H1 (cell line): Measurements from ENCODE around the gene IPO11. TPM values are rescaled to one million over a fixed set of nuclear protein-coding genes. Genes with fewer than 3 reads are reported as not detected.
"Not testable (repeated sequence)": the region's sequence is repeated elsewhere in the genome, so short reads cannot be mapped to it uniquely, and the experiment has no call there.

Source experiments
- CTCF ChIA-PET: fragments of 300-600 bp; sonication (Branson Sonifier 250); formaldehyde crosslinking; loops from one replicate; lab custom pipeline; 2021; ENCODE audit not compliant: partially characterized antibody; lab: Charles Lee
- POLR2A ChIA-PET: fragments of 300-600 bp; sonication (Branson Sonifier 250); formaldehyde crosslinking; loops from one replicate; lab custom pipeline; 2021; ENCODE audit warnings: inconsistent platforms; ENCODE audit not compliant: partially characterized antibody; lab: Charles Lee
- DNase-seq, 2 experiments: peaks; one replicate each; pipeline versions ENCODE4 v3.0.0 to v3.0.0-alpha.2; 2010 to 2022; ENCODE audit warnings: low spot score in 2 of 2, low read depth in 1 of 2, mixed read lengths in 1 of 2
- FAIRE-seq: peaks from 2 replicates; lab custom pipeline; 2011; peaks lifted over from hg19 to GRCh38; lab: Jason Lieb, UNC
- H2AFZ ChIP-seq: 2 replicates; pipeline ENCODE4 v1.8.1; 2012; ENCODE audit warnings: low read length, inconsistent platforms
- H2AK5ac ChIP-seq: 2 replicates; pipeline ENCODE4 v1.6.1; 2013; ENCODE audit warnings: low read depth, low read length
- H2BK120ac ChIP-seq: replicated peaks from 2 replicates; pipeline ENCODE3; 2013; ENCODE audit warnings: low read depth, low read length, inconsistent platforms
- H2BK12ac ChIP-seq: 2 replicates; pipeline ENCODE4 v1.6.1; 2013; ENCODE audit warnings: low read depth, low read length
- H2BK15ac ChIP-seq: 2 replicates; pipeline ENCODE4 v1.6.1; 2013; ENCODE audit warnings: low read length
- H2BK20ac ChIP-seq: 2 replicates; pipeline ENCODE4 v1.6.1; 2013; ENCODE audit warnings: low read length
- H2BK5ac ChIP-seq: 2 replicates; pipeline ENCODE4 v1.6.1; 2013; ENCODE audit warnings: low read depth, low read length
- H3K14ac ChIP-seq: 2 replicates; pipeline ENCODE4 v1.6.1; 2013; ENCODE audit warnings: inconsistent platforms; ENCODE audit not compliant: insufficient read length
- H3K18ac ChIP-seq: 2 replicates; pipeline ENCODE4 v1.6.1; 2013; ENCODE audit warnings: low read length; ENCODE audit errors: extremely low read depth
- H3K23ac ChIP-seq: 2 replicates; pipeline ENCODE4 v1.6.1; 2013; ENCODE audit warnings: inconsistent platforms; ENCODE audit not compliant: insufficient read length
- H3K23me2 ChIP-seq: 2 replicates; pipeline ENCODE4 v1.6.1; 2013; ENCODE audit warnings: low read depth, low read length
- H3K27ac ChIP-seq: 2 replicates; pipeline ENCODE4 v1.6.1; 2011; ENCODE audit warnings: low read depth, low read length, inconsistent platforms
- H3K27me3 ChIP-seq, 4 experiments: replicated peaks in 1 of 4; 1 replicate in 1 of 4; 2 replicates in 3 of 4; pipeline versions ENCODE4 v1.6.1 to v1.8.1; 2011 to 2013; ENCODE audit warnings: low read length in 3 of 4, mild to moderate bottlenecking in 3 of 4, inconsistent platforms in 2 of 4, mixed read lengths in 2 of 4, moderate library complexity in 1 of 4; ENCODE audit not compliant: control insufficient read depth in 3 of 4, insufficient read depth in 3 of 4; ENCODE audit errors: extremely low read depth in 1 of 4
- H3K36me3 ChIP-seq, 4 experiments: 2 replicates each; pipeline versions ENCODE4 v1.6.1 to v1.8.1; 2011 to 2013; ENCODE audit warnings: mild to moderate bottlenecking in 4 of 4, low read length in 3 of 4, moderate library complexity in 2 of 4, control low read depth in 1 of 4, inconsistent platforms in 1 of 4; ENCODE audit not compliant: insufficient read depth in 4 of 4, control insufficient read depth in 2 of 4
- H3K4ac ChIP-seq: replicated peaks from 2 replicates; pipeline ENCODE3; 2013; ENCODE audit warnings: low read length, low read depth, mixed read lengths, inconsistent platforms; ENCODE audit not compliant: insufficient read length
- H3K4me1 ChIP-seq, 4 experiments: replicated peaks in 1 of 4; 1 replicate in 1 of 4; 2 replicates in 3 of 4; pipeline versions ENCODE4 v1.6.1 to v1.8.1; 2011 to 2013; ENCODE audit warnings: low read length in 3 of 4, inconsistent platforms in 2 of 4, mixed read lengths in 1 of 4; ENCODE audit not compliant: insufficient read depth in 4 of 4, control insufficient read depth in 3 of 4
- H3K4me2 ChIP-seq, 2 experiments: 2 replicates each; pipeline versions ENCODE4 v1.6.1 to v1.8.1; 2011 to 2013; ENCODE audit warnings: low read depth in 2 of 2, low read length in 2 of 2, control low read depth in 1 of 2, inconsistent platforms in 1 of 2, mild to moderate bottlenecking in 1 of 2; ENCODE audit not compliant: insufficient read depth in 1 of 2
- H3K4me3 ChIP-seq, 4 experiments: fragments of 200-600, 300-600 bp in 1 of 4; sonication (generic), shearing (Covaris generic), sonication (Bioruptor Twin) in 1 of 4; 2 replicates each; pipeline versions ENCODE4 v1.5.1 to v1.8.1; 2011 to 2016; ENCODE audit warnings: low read length in 4 of 4, low read depth in 3 of 4, control low read depth in 2 of 4, inconsistent platforms in 2 of 4, mild to moderate bottlenecking in 2 of 4, mixed read lengths in 1 of 4, moderate library complexity in 1 of 4; ENCODE audit not compliant: insufficient read depth in 2 of 4; ENCODE audit errors: extremely low read depth in 1 of 4
- H3K56ac ChIP-seq: replicated peaks from 2 replicates; pipeline ENCODE3; 2013; ENCODE audit warnings: low read depth, mild to moderate bottlenecking, mixed read lengths, low read length, inconsistent platforms; ENCODE audit not compliant: insufficient read length
- H3K79me1 ChIP-seq: 2 replicates; pipeline ENCODE4 v1.6.1; 2013; ENCODE audit warnings: low read depth, low read length, control low read depth
- H3K79me2 ChIP-seq, 2 experiments: 2 replicates each; pipeline versions ENCODE4 v1.6.1 to v1.8.1; 2012 to 2013; ENCODE audit warnings: low read length in 2 of 2, mild to moderate bottlenecking in 2 of 2, inconsistent platforms in 1 of 2; ENCODE audit not compliant: insufficient read depth in 2 of 2, control insufficient read depth in 1 of 2
- H3K9ac ChIP-seq, 4 experiments: replicated peaks in 1 of 4; 1 replicate in 1 of 4; 2 replicates in 3 of 4; pipeline versions ENCODE4 v1.6.1 to v1.8.1; 2011 to 2013; ENCODE audit warnings: low read depth in 3 of 4, low read length in 3 of 4, control low read depth in 2 of 4, mild to moderate bottlenecking in 2 of 4, moderate library complexity in 2 of 4, inconsistent platforms in 1 of 4; ENCODE audit errors: extremely low read depth in 1 of 4
- H3K9me3 ChIP-seq, 2 experiments: 2 replicates each; pipeline versions ENCODE4 v1.6.1 to v1.8.1; 2012 to 2013; ENCODE audit warnings: mild to moderate bottlenecking in 2 of 2, moderate library complexity in 2 of 2, control low read depth in 1 of 2, inconsistent platforms in 1 of 2, low read depth in 1 of 2, low read length in 1 of 2, mixed read lengths in 1 of 2; ENCODE audit not compliant: insufficient read depth in 2 of 2
- H4K20me1 ChIP-seq, 2 experiments: replicated peaks in 1 of 2; 2 replicates each; pipeline versions ENCODE3 to v1.8.1; 2011 to 2013; ENCODE audit warnings: inconsistent platforms in 2 of 2, low read length in 2 of 2, mild to moderate bottlenecking in 1 of 2; ENCODE audit not compliant: insufficient read depth in 2 of 2, control insufficient read depth in 1 of 2
- H4K5ac ChIP-seq: 2 replicates; pipeline ENCODE4 v1.6.1; 2013; ENCODE audit warnings: low read length, low read depth, mixed read lengths, inconsistent platforms; ENCODE audit not compliant: insufficient read length
- H4K8ac ChIP-seq: 2 replicates; pipeline ENCODE4 v1.8.0; 2013; ENCODE audit warnings: mild to moderate bottlenecking, moderate library complexity, low read length, inconsistent platforms; ENCODE audit not compliant: insufficient read depth; ENCODE audit errors: extremely low read depth
- H4K91ac ChIP-seq: replicated peaks from 2 replicates; pipeline ENCODE3; 2013; ENCODE audit warnings: low read length, mixed read lengths, inconsistent platforms; ENCODE audit not compliant: insufficient read length
- WGBS, 2 experiments: shearing (Covaris generic) in 1 of 2; methylation state at CpG; one replicate each; pipeline versions ENCODE4 v1.1.6 to v1.1.7; 2013 to 2015; ENCODE audit warnings: low lambda C conversion rate in 2 of 2, mixed read lengths in 2 of 2, inconsistent platforms in 1 of 2, low coverage in 1 of 2, missing lambda C conversion rate in 1 of 2; ENCODE audit not compliant: insufficient replicate concordance in 2 of 2, insufficient coverage in 1 of 2, insufficient read length in 1 of 2; ENCODE audit errors: extremely low coverage in 1 of 2, missing lambda C conversion rate in 1 of 2; 5-methylcytosine and 5-hydroxymethylcytosine counted together
- polyA plus RNA-seq, 7 experiments: library from polyadenylated mRNA; depleted of rRNA in 3 of 7; stranded (reverse) in 5 of 7; unstranded in 2 of 7; fragments of >200 nt in 5 of 7; fragments of 200-250 nt in 2 of 7; gene quantifications; 1 replicate in 5 of 7; 2 replicates in 1 of 7; 4 replicates in 1 of 7; pipeline versions ENCODE4 v1.2.1 to v1.2.3, GENCODE V29; 2011 to 2013; ENCODE audit warnings: missing spikeins in 2 of 7, mixed read lengths in 2 of 7
- total RNA-seq: library from RNA; stranded (reverse); fragmentation: NEBNext Ultra II Directional; extraction: Animal tissue kit (Norgen Biotek cat#: 25700); gene quantifications from 2 replicates; pipeline ENCODE4 v1.2.1, GENCODE V29; 2021

IPO11 gene
- total and polyA plus RNA-seq, 2 of the 8 experiments (the other 6 are each of a cell fraction or from before 2014, with no cell fraction given): 23.6 to 64.4 TPM

GRCh38 chr5:62520812-62521211 is 108.2 kb downstream of the IPO11 start:
- DNase-seq, CTCF ChIA-PET, H3K23me2 ChIP-seq, H4K5ac ChIP-seq, H3K27me3 ChIP-seq, H3K36me3 ChIP-seq, H3K4me1 ChIP-seq, H3K23ac ChIP-seq, H2BK12ac ChIP-seq, H3K18ac ChIP-seq, H4K8ac ChIP-seq, H3K79me1 ChIP-seq, H3K79me2 ChIP-seq, H2BK120ac ChIP-seq, H3K9ac ChIP-seq, H3K4me3 ChIP-seq, H4K91ac ChIP-seq, H3K4ac ChIP-seq, H3K27ac ChIP-seq, FAIRE-seq, H2AFZ ChIP-seq, H2BK15ac ChIP-seq, H4K20me1 ChIP-seq, H2BK20ac ChIP-seq, POLR2A ChIA-PET, H3K14ac ChIP-seq, H2AK5ac ChIP-seq, H3K9me3 ChIP-seq, H3K56ac ChIP-seq, H3K4me2 ChIP-seq, H2BK5ac ChIP-seq: not testable (repeated sequence)
- WGBS, 2 experiments: 96% methylated on average over 1 of the region's 1 CpG; no CpG with 5 or more reads in 1 of the 2 experiments
